ENCODE measurements around the gene GPRC5A.

The GPRC5A gene

DNA sequence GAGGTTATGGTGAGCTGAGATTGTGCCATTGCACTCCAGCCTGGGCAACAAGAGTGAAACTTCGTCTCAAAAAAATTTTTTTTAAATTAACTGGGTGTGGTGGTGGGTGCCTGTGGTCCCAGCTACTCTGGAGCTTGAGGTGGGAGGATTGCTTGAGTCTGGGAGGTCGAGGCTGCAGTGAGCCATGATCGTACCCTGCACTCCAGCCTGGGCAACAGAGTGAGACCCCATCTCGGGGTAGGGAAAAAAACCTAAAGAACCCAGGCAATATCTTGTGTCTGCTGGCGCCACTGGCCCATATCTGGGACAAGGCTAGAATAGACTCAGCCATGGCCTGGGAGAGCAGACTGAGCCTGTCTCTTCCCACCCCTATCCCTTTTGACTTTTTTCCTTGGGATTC is 9.1 kb upstream of the GPRC5A start:
- Histone ChIP-seq H3K4me2 (ENCODE audit: low read length) (no peak overlapping the region), H3K9me3 (ENCODE audit: insufficient read depth, low read length) (no peaks in the 10 kb centered on the region), H3K27ac (ENCODE audit: low read length) (no peak overlapping the region), H3K4me1 (ENCODE audit: low read length) (no peaks in the 10 kb centered on the region), H4K20me1 (ENCODE audit: insufficient read depth, low read length) (no peaks in the 10 kb centered on the region), H3K4me3 (ENCODE audit: low read length) (no peak overlapping the region), H3K79me2 (ENCODE audit: low read length) (no peaks in the 10 kb centered on the region), H2AFZ (ENCODE audit: low read depth, low read length) (no peak overlapping the region), H3K27me3 (ENCODE audit: low read depth, low read length) (no peaks in the 10 kb centered on the region), H3K9ac (ENCODE audit: low read length) (no peak overlapping the region), H3K36me3 (replicated peaks; ENCODE audit: low read depth, low read length) (no peaks in the 10 kb centered on the region)
- TF ChIP-seq, protein P1, sequence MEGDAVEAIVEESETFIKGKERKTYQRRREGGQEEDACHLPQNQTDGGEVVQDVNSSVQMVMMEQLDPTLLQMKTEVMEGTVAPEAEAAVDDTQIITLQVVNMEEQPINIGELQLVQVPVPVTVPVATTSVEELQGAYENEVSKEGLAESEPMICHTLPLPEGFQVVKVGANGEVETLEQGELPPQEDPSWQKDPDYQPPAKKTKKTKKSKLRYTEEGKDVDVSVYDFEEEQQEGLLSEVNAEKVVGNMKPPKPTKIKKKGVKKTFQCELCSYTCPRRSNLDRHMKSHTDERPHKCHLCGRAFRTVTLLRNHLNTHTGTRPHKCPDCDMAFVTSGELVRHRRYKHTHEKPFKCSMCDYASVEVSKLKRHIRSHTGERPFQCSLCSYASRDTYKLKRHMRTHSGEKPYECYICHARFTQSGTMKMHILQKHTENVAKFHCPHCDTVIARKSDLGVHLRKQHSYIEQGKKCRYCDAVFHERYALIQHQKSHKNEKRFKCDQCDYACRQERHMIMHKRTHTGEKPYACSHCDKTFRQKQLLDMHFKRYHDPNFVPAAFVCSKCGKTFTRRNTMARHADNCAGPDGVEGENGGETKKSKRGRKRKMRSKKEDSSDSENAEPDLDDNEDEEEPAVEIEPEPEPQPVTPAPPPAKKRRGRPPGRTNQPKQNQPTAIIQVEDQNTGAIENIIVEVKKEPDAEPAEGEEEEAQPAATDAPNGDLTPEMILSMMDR (IDR thresholded peaks at IDR 0.05; ENCODE audit: low read depth, low read length) = no peak
- no peak for TF ChIP-seq EZH2phosphoT487 (IDR thresholded peaks at IDR 0.05; ENCODE audit: low read depth)

DNA sequence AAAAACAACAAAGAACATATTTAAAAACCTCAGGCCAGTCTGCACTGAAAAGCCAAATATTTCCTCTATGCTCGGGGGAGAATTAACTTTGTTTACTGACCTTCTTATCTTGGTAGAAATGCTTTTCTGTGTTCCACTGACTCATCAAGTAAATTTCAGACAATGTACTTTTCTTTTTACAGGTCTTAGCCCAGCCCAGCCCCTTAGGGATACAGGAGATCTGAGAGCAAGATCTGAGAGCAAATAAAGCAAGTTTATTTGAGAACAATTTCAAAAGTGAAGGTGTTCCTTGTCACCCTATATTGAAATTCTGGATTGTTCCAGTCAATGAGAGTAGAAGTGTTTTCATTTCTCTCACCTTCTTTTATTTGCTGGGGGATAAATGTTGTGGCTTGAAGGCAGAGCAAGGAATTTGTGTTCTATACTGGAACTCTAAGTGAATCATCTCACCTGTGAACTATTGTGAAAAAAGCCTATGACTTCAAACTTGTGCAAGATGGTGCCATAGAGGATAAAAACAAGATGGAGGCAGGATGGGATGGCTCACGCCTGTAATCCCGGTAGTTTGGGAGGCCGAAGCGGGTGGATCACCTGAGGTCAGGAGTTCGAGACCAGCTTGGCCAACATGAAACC is 7.9 kb upstream of the GPRC5A start:
- Histone ChIP-seq H3K36me3 (replicated peaks; ENCODE audit: low read depth, low read length) (no peaks in the 10 kb centered on the region), H3K4me1 (ENCODE audit: low read length) (no peaks in the 10 kb centered on the region), H3K9me3 (ENCODE audit: insufficient read depth, low read length) (no peaks in the 10 kb centered on the region), H3K4me3 (ENCODE audit: low read length) (no peak overlapping the region), H3K27ac (ENCODE audit: low read length) (no peak overlapping the region), H3K79me2 (ENCODE audit: low read length) (no peaks in the 10 kb centered on the region), H3K4me2 (ENCODE audit: low read length) (no peak overlapping the region), H3K27me3 (ENCODE audit: low read depth, low read length) (peaks cover 11% of the 10 kb centered on the region), H3K9ac (ENCODE audit: low read length) (no peak overlapping the region), H2AFZ (ENCODE audit: low read depth, low read length) (no peak overlapping the region), H4K20me1 (ENCODE audit: insufficient read depth, low read length) (no peaks in the 10 kb centered on the region)
- TF ChIP-seq, protein P1 (IDR thresholded peaks at IDR 0.05; ENCODE audit: low read depth, low read length) = no peak
- TF ChIP-seq EZH2phosphoT487 (IDR thresholded peaks at IDR 0.05; ENCODE audit: low read depth) = no peak

DNA sequence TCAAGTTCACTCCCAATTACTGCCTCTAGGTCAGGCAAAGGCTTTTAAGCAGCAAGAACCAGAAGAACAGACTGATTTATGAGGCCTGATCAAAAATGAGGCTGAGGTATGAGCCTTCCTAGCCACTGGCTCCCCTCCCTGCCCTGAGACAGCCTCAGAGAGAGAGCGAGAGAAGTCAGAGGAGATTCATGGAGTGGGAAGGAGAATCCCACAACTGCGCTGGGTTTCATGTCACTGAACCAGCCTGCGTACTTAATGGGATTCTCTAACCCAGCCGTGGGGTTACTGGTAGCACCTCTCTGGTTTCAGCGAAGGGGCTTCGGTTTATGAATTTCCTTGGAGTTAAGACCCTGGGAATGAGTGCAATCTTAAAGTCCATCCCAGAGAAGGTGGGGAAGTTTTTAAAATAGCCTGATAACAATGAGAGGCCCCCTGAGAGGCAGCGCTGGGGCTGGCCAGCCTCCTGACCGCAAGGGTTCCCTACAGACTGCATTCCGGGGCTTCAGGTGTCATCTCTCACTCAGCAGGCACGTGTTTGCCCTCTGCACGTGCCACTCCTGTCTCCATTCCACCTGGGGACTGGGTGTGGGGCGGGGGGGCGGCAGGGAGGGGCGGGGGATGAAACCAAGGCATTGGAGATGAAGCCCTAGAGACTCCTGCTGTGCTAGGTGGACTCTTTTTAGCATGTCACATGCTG is 6.1 kb upstream of the GPRC5A start:
- H2AFZ ChIP-seq (ENCODE audit: low read depth, low read length) = no peak overlapping the region
- no peaks in the 10 kb centered on the region for H3K36me3 ChIP-seq (replicated peaks; ENCODE audit: low read depth, low read length)
- H3K4me2 ChIP-seq (ENCODE audit: low read length) = no peak overlapping the region
- no peaks in the 10 kb centered on the region for H3K4me1 ChIP-seq (ENCODE audit: low read length)
- H3K9ac ChIP-seq (ENCODE audit: low read length) = no peak overlapping the region
- no peaks in the 10 kb centered on the region for H3K79me2 ChIP-seq (ENCODE audit: low read length)
- H3K27me3 ChIP-seq (ENCODE audit: low read depth, low read length) = peaks cover 23% of the 10 kb centered on the region
- no peaks in the 10 kb centered on the region for H4K20me1 ChIP-seq (ENCODE audit: insufficient read depth, low read length)
- H3K27ac ChIP-seq (ENCODE audit: low read length) = no peak overlapping the region
- H3K4me3 ChIP-seq (ENCODE audit: low read length) = no peak overlapping the region
- no peak for TF ChIP-seq EZH2phosphoT487 (IDR thresholded peaks at IDR 0.05; ENCODE audit: low read depth)
- TF ChIP-seq, protein P1 (IDR thresholded peaks at IDR 0.05; ENCODE audit: low read depth, low read length) = no peak
- no peaks in the 10 kb centered on the region for H3K9me3 ChIP-seq (ENCODE audit: insufficient read depth, low read length)

- H2AFZ ChIP-seq (ENCODE audit: low read depth, low read length) = no peak overlapping the region
- H3K9ac ChIP-seq (ENCODE audit: low read length) = no peak overlapping the region
- peaks cover 40% of the 10 kb centered on the region for H3K27me3 ChIP-seq (ENCODE audit: low read depth, low read length)
- TF ChIP-seq EZH2phosphoT487 (IDR thresholded peaks at IDR 0.05; ENCODE audit: low read depth) = no peak
- TF ChIP-seq, protein P1 (IDR thresholded peaks at IDR 0.05; ENCODE audit: low read depth, low read length) = no peak
- H3K4me3 ChIP-seq (ENCODE audit: low read length) = no peak overlapping the region
- H3K27ac ChIP-seq (ENCODE audit: low read length) = no peak overlapping the region
- H3K79me2 ChIP-seq (ENCODE audit: low read length) = no peaks in the 10 kb centered on the region
- H3K36me3 ChIP-seq (replicated peaks; ENCODE audit: low read depth, low read length) = no peaks in the 10 kb centered on the region
- no peaks in the 10 kb centered on the region for H3K9me3 ChIP-seq (ENCODE audit: insufficient read depth, low read length)
- no peak overlapping the region for H3K4me2 ChIP-seq (ENCODE audit: low read length)
- no peaks in the 10 kb centered on the region for H4K20me1 ChIP-seq (ENCODE audit: insufficient read depth, low read length)
- no peaks in the 10 kb centered on the region for H3K4me1 ChIP-seq (ENCODE audit: low read length)
Measured at GRCh38 chr12:12887471-12887870, 3.9 kb upstream of the GPRC5A start.
